Liver (tissue), 9 donors: Measurements from ENCODE around the gene EML6. TPM values are rescaled to one million over a fixed set of nuclear protein-coding genes. Genes with fewer than 3 reads are reported as not detected.
A peak's percentile ranks its signal among the peaks of the same experiment; 100 is the strongest.

ENCODE experiments used
- DNase-seq: peaks from one replicate; pipeline ENCODE4 v3.0.0-alpha.2; 2017; ENCODE audit warnings: low spot score
- H3K27ac ChIP-seq, 2 donors: one replicate each; pipeline ENCODE4 v1.7.0; 2013; ENCODE audit warnings: inconsistent platforms in 2 of 2, low read length in 2 of 2, control low read depth in 1 of 2, low read depth in 1 of 2, mild to moderate bottlenecking in 1 of 2
- H3K27me3 ChIP-seq, 4 donors: one replicate each; pipeline versions ENCODE4 v1.6.1 to v1.7.0; 2013; ENCODE audit warnings: low read length in 3 of 4, inconsistent platforms in 1 of 4, mild to moderate bottlenecking in 1 of 4, moderate library complexity in 1 of 4; ENCODE audit not compliant: control insufficient read depth in 4 of 4, insufficient read depth in 4 of 4
- H3K36me3 ChIP-seq, 4 donors: one replicate each; pipeline versions ENCODE4 v1.6.1 to v1.7.0; 2013; ENCODE audit warnings: low read length in 3 of 4, mild to moderate bottlenecking in 3 of 4, low read depth in 1 of 4, moderate library complexity in 1 of 4; ENCODE audit not compliant: control insufficient read depth in 4 of 4, insufficient read depth in 3 of 4
- H3K4me1 ChIP-seq, 4 donors: one replicate each; pipeline versions ENCODE4 v1.6.1 to v1.7.0; 2013; ENCODE audit warnings: low read length in 3 of 4, mild to moderate bottlenecking in 3 of 4, moderate library complexity in 1 of 4; ENCODE audit not compliant: control insufficient read depth in 4 of 4, insufficient read depth in 4 of 4
- H3K4me3 ChIP-seq, 3 donors: one replicate each; pipeline versions ENCODE4 v1.6.1 to v1.7.0; 2013; ENCODE audit warnings: low read length in 3 of 3, control low read depth in 1 of 3, low read depth in 1 of 3, mild to moderate bottlenecking in 1 of 3
- H3K9ac ChIP-seq, 2 donors: one replicate each; pipeline ENCODE4 v1.7.0; 2013; ENCODE audit warnings: low read length in 2 of 2, mild to moderate bottlenecking in 2 of 2, moderate library complexity in 2 of 2, control low read depth in 1 of 2, low read depth in 1 of 2
- H3K9me3 ChIP-seq, 4 donors: one replicate each; pipeline versions ENCODE4 v1.6.1 to v1.7.0; 2013; ENCODE audit warnings: low read length in 3 of 4; ENCODE audit not compliant: control insufficient read depth in 4 of 4
- ATF3 ChIP-seq: IDR thresholded peaks from 2 replicates; pipeline ENCODE4 v1.6.1; 2016; ENCODE audit warnings: antibody characterized with exemption
- CTCF ChIP-seq: fragments of 150-350 bp; IDR thresholded peaks from 2 replicates; pipeline ENCODE4 v1.5.1; 2017; ENCODE audit warnings: improper control_type of control experiment, low read depth, low read length; ENCODE audit not compliant: missing input control
- EGR1 ChIP-seq, 2 donors: IDR thresholded peaks; 2 replicates each; pipeline ENCODE4 v1.6.1; 2016 to 2018; ENCODE audit warnings: antibody characterized with exemption in 2 of 2, low read depth in 2 of 2
- FOXA1 ChIP-seq: IDR thresholded peaks from 2 replicates; pipeline ENCODE4 v1.6.1; 2016; ENCODE audit warnings: antibody characterized with exemption
- FOXA2 ChIP-seq: IDR thresholded peaks from 2 replicates; pipeline ENCODE4 v1.6.1; 2016; ENCODE audit warnings: antibody characterized with exemption
- GABPA ChIP-seq, 2 donors: IDR thresholded peaks in 1 of 2; conservative IDR thresholded peaks in 1 of 2; 2 replicates each; pipeline ENCODE4 v1.6.1; 2016; ENCODE audit warnings: antibody characterized with exemption in 2 of 2, mild to moderate bottlenecking in 1 of 2, moderate library complexity in 1 of 2
- HNF4A ChIP-seq, 2 donors: conservative IDR thresholded peaks; 2 replicates each; pipeline ENCODE4 v1.6.1; 2016; ENCODE audit warnings: antibody characterized with exemption in 2 of 2, mild to moderate bottlenecking in 2 of 2
- HNF4G ChIP-seq: IDR thresholded peaks from 2 replicates; pipeline ENCODE4 v1.6.1; 2016; ENCODE audit warnings: antibody characterized with exemption
- JUND ChIP-seq, 2 donors: IDR thresholded peaks; 2 replicates each; pipeline ENCODE4 v1.6.1; 2016; ENCODE audit warnings: antibody characterized with exemption in 2 of 2
- NR2F2 ChIP-seq: IDR thresholded peaks from 2 replicates; pipeline ENCODE4 v1.6.1; 2016; ENCODE audit warnings: antibody characterized with exemption
- RAD21 ChIP-seq, 2 donors: IDR thresholded peaks; 2 replicates each; pipeline ENCODE4 v1.6.1; 2016; ENCODE audit warnings: antibody characterized with exemption in 2 of 2, mild to moderate bottlenecking in 2 of 2
- RXRA ChIP-seq, 2 donors: IDR thresholded peaks; 2 replicates each; pipeline ENCODE4 v1.6.1; 2017 to 2018; ENCODE audit warnings: antibody characterized with exemption in 2 of 2, mild to moderate bottlenecking in 1 of 2
- SP1 ChIP-seq: IDR thresholded peaks from 2 replicates; pipeline ENCODE4 v1.6.1; 2018; ENCODE audit warnings: antibody characterized with exemption, mild to moderate bottlenecking
- TAF1 ChIP-seq: conservative IDR thresholded peaks from 2 replicates; pipeline ENCODE4 v1.6.1; 2016; ENCODE audit warnings: antibody characterized with exemption, mild to moderate bottlenecking
- YY1 ChIP-seq: IDR thresholded peaks from 2 replicates; pipeline ENCODE4 v1.6.1; 2016; ENCODE audit warnings: antibody characterized with exemption, mild to moderate bottlenecking
- WGBS: extraction: QIAGEN DNeasy Blood & Tissue Kit; methylation state at CpG from one replicate; pipeline ENCODE4 v1.1.7; 2013; 5-methylcytosine and 5-hydroxymethylcytosine counted together
- polyA plus RNA-seq, 2 donors: library from polyadenylated mRNA; stranded (reverse) in 1 of 2; unstranded in 1 of 2; fragments of 200-250 nt in 1 of 2; fragments of >200 nt in 1 of 2; fragmentation: Nextera tagmentation in 1 of 2; extraction: Ambion mirVana in 1 of 2; gene quantifications; one replicate each; pipeline versions ENCODE4 v1.2.1 to v1.2.3, GENCODE V29; 2013 to 2015
- total RNA-seq, 2 donors: library from RNA; depleted of rRNA; stranded (reverse); fragments of >200 nt; gene quantifications; one replicate each; pipeline ENCODE4 v1.2.3, GENCODE V29; 2014
- TF ChIP-seq, protein P1 (sequence below): IDR thresholded peaks from 2 replicates; pipeline ENCODE4 v1.6.1; 2016; ENCODE audit warnings: antibody characterized with exemption
- TF ChIP-seq, protein P2 (sequence below): IDR thresholded peaks from 2 replicates; pipeline ENCODE4 v1.6.1; 2016; ENCODE audit warnings: antibody characterized with exemption, mild to moderate bottlenecking
- TF ChIP-seq, protein P3 (sequence below): IDR thresholded peaks from 2 replicates; pipeline ENCODE4 v1.6.1; 2016; ENCODE audit warnings: antibody characterized with exemption
- donor health status: healthy.
- donor health status: healthy.
- donor health status: healthy.
- donor health status: healthy.
- donor health status: healthy.

The EML6 gene
- total and polyA plus RNA-seq, 4 donors: 0.33 to 3.0 (median 1.4) TPM

- Histone ChIP-seq H3K27me3 (no peaks in the 10 kb centered on the region), H3K27ac (no peak overlapping the region), H3K4me1 (peaks cover 0 to 6% (median 0%) of the 10 kb centered on the region in 4 donors), H3K4me3 (no peak overlapping the region), H3K9me3 (no peaks in the 10 kb centered on the region), H3K9ac (no peak overlapping the region), H3K36me3 (no peaks in the 10 kb centered on the region)
- WGBS: 39% methylated on average over 5 of the region's 5 CpGs
- DNase-seq: no peak
- TF ChIP-seq RXRA (IDR thresholded peaks at IDR 0.05) (peak; percentile 16 to 28), FOXA2 (no peak), HNF4A (conservative IDR thresholded peaks at IDR 0.05) (peak; percentile 14 to 20), YY1 (peak; percentile 46)
Measured at GRCh38 chr2:54750040-54750439, 26.6 kb downstream of the EML6 start.

DNA sequence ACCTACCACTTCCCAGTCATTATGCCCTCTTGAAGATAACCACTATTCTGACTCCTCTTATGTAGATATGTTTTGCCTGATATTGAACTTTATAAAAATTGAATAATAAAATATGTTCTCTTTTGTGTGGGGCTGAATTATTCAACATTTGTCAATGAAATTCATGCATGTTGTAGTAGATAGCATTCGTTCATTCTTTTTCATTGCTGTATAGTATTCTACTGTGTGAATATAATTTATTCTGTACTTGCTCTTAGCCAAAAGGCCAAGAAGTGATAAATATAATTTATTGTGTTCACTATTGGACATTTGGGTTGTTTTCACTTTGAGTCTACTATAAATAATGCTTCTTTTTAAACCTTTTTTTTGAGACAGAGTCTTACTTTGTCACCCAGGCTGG, 29.0 kb downstream of the EML6 start:
- no peaks in the 10 kb centered on the region for H3K36me3 ChIP-seq
- TF ChIP-seq TAF1: no peak
- TF ChIP-seq RAD21 (IDR thresholded peaks at IDR 0.05): no peak
- TF ChIP-seq HNF4A (conservative IDR thresholded peaks at IDR 0.05): no peak
- TF ChIP-seq NR2F2: no peak
- TF ChIP-seq HNF4G: no peak
- H3K27me3 ChIP-seq: no peaks in the 10 kb centered on the region
- no peak overlapping the region for H3K9ac ChIP-seq
- H3K4me3 ChIP-seq: no peak overlapping the region
- no peak overlapping the region for H3K27ac ChIP-seq
- H3K4me1 ChIP-seq: peaks cover 0 to 6% (median 0%) of the 10 kb centered on the region in 4 donors
- no peak for DNase-seq
- WGBS: 90% methylated on average over 1 of the region's 1 CpG
- no peaks in the 10 kb centered on the region for H3K9me3 ChIP-seq

DNA sequence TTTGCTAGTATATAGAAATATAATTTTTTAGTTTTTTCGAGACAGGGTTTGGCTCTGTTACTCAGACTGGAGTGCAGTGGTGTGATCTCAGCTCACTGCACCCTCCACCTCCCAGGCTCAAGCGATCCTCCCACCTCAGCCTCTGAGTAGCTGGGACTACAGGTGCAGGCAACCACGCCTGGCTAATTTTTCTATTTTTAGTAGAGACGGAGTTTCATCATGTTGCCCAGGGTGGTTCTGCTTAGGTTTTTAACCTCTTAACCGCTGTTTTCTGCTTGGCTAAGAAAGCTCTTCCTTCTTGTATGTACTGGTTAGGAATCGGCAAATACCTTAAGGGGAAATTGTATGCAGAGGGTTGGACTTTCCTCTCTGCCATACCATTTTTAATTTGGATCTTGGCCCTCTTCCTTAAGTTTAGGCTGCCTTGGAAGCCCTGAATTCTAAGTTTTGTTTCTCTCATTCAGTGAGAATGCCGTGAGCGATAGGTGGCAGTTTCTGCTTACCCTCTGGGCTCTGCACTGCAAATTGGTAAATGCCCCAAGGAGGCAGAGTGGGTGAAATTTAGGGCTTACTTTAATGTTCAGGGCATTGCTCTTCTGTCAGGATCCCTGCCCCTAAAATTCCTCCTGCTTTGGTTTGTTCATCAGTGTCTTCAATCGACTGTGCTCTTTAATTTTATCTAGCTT, 32.3 kb downstream of the EML6 start:
- Histone ChIP-seq H3K9ac (no peak overlapping the region), H3K27ac (no peak overlapping the region), H3K4me1 (no peaks in the 10 kb centered on the region), H3K4me3 (no peak overlapping the region), H3K27me3 (no peaks in the 10 kb centered on the region), H3K9me3 (no peaks in the 10 kb centered on the region), H3K36me3 (no peaks in the 10 kb centered on the region)
- DNase-seq: no peak
- 80% methylated on average over 9 of the region's 9 CpGs for WGBS
- no peak for TF ChIP-seq YY1
- TF ChIP-seq ATF3: no peak
- TF ChIP-seq, protein P1, sequence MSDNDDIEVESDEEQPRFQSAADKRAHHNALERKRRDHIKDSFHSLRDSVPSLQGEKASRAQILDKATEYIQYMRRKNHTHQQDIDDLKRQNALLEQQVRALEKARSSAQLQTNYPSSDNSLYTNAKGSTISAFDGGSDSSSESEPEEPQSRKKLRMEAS: no peak
- no peak for TF ChIP-seq GABPA (IDR thresholded peaks at IDR 0.05 in 1 of 2, conservative IDR thresholded peaks at IDR 0.05 in 1 of 2)
- TF ChIP-seq CTCF: no peak
- no peak for TF ChIP-seq RXRA (IDR thresholded peaks at IDR 0.05)
- TF ChIP-seq FOXA2: no peak
- TF ChIP-seq EGR1 (IDR thresholded peaks at IDR 0.05; ENCODE audit: low read depth in 2 of 2): no peak
- TF ChIP-seq JUND (IDR thresholded peaks at IDR 0.05): no peak
- no peak for TF ChIP-seq FOXA1
- TF ChIP-seq HNF4G: no peak
- TF ChIP-seq, protein P2, sequence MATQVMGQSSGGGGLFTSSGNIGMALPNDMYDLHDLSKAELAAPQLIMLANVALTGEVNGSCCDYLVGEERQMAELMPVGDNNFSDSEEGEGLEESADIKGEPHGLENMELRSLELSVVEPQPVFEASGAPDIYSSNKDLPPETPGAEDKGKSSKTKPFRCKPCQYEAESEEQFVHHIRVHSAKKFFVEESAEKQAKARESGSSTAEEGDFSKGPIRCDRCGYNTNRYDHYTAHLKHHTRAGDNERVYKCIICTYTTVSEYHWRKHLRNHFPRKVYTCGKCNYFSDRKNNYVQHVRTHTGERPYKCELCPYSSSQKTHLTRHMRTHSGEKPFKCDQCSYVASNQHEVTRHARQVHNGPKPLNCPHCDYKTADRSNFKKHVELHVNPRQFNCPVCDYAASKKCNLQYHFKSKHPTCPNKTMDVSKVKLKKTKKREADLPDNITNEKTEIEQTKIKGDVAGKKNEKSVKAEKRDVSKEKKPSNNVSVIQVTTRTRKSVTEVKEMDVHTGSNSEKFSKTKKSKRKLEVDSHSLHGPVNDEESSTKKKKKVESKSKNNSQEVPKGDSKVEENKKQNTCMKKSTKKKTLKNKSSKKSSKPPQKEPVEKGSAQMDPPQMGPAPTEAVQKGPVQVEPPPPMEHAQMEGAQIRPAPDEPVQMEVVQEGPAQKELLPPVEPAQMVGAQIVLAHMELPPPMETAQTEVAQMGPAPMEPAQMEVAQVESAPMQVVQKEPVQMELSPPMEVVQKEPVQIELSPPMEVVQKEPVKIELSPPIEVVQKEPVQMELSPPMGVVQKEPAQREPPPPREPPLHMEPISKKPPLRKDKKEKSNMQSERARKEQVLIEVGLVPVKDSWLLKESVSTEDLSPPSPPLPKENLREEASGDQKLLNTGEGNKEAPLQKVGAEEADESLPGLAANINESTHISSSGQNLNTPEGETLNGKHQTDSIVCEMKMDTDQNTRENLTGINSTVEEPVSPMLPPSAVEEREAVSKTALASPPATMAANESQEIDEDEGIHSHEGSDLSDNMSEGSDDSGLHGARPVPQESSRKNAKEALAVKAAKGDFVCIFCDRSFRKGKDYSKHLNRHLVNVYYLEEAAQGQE: no peak
- TF ChIP-seq RAD21 (IDR thresholded peaks at IDR 0.05): no peak
- TF ChIP-seq, protein P3, sequence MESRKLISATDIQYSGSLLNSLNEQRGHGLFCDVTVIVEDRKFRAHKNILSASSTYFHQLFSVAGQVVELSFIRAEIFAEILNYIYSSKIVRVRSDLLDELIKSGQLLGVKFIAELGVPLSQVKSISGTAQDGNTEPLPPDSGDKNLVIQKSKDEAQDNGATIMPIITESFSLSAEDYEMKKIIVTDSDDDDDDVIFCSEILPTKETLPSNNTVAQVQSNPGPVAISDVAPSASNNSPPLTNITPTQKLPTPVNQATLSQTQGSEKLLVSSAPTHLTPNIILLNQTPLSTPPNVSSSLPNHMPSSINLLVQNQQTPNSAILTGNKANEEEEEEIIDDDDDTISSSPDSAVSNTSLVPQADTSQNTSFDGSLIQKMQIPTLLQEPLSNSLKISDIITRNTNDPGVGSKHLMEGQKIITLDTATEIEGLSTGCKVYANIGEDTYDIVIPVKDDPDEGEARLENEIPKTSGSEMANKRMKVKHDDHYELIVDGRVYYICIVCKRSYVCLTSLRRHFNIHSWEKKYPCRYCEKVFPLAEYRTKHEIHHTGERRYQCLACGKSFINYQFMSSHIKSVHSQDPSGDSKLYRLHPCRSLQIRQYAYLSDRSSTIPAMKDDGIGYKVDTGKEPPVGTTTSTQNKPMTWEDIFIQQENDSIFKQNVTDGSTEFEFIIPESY: no peak
- no peak for TF ChIP-seq HNF4A (conservative IDR thresholded peaks at IDR 0.05)
- TF ChIP-seq NR2F2: no peak
- TF ChIP-seq TAF1: no peak
- no peak for TF ChIP-seq SP1
